ENCODE data around the gene CYP11A1.

CYP11A1 gene

DNA sequence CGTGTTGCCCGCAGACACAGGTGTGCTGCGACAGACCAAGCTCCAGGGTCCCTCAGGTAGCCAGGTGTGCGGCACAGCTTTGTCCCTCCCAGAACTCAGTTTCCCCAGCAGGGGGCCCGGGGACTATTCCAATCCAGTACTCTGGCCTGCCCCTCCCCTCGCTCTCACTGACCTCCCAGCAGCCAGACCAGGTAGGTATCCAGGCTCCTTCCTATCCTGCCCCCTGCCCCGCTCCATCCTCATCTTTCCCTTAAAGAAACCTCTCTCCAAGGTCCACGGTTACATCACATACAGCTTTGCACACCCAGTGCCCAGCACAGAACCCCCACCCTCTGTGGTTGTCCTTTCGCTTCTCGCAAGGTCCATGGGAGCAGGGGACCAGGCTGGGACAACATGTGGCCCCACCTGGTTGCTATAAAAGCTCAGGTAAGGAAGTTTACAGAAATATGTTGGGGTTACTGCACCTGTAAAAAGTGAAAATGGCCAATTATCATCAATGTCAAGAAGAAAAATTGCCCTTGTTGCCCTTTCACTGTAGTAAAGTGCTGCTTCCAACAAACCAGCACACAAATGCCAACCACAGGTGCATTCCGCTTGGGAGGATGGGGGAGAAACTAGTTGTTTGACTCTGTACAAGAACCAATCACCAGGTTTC is 7.3 kb upstream of the CYP11A1 start:
- Histone ChIP-seq H3K9ac (ENCODE audit: low read depth in 1 of 2, low read length in 2 of 2) (peak overlapping the region in 1 of 2 donors; percentile 3), H3K27ac (ENCODE audit: low read depth in 2 of 2, low read length in 2 of 2) (no peak overlapping the region), H3K4me3 (ENCODE audit: low read length in 2 of 2) (peak overlapping the region; percentile 70 to 76), H3K4me1 (ENCODE audit: control insufficient read depth in 2 of 2, insufficient read depth in 2 of 2, low read length in 2 of 2) (peaks cover 13 to 14% of the 10 kb centered on the region in 2 donors), H3K9me3 (ENCODE audit: control insufficient read depth in 2 of 2, low read length in 2 of 2) (no peaks in the 10 kb centered on the region), H3K27me3 (ENCODE audit: control insufficient read depth in 2 of 2, insufficient read depth in 2 of 2, low read length in 2 of 2) (peaks cover 0 to 4% of the 10 kb centered on the region in 2 donors), H3K36me3 (ENCODE audit: control insufficient read depth in 2 of 2, insufficient read depth in 2 of 2, low read length in 2 of 2) (no peaks in the 10 kb centered on the region)

DNA sequence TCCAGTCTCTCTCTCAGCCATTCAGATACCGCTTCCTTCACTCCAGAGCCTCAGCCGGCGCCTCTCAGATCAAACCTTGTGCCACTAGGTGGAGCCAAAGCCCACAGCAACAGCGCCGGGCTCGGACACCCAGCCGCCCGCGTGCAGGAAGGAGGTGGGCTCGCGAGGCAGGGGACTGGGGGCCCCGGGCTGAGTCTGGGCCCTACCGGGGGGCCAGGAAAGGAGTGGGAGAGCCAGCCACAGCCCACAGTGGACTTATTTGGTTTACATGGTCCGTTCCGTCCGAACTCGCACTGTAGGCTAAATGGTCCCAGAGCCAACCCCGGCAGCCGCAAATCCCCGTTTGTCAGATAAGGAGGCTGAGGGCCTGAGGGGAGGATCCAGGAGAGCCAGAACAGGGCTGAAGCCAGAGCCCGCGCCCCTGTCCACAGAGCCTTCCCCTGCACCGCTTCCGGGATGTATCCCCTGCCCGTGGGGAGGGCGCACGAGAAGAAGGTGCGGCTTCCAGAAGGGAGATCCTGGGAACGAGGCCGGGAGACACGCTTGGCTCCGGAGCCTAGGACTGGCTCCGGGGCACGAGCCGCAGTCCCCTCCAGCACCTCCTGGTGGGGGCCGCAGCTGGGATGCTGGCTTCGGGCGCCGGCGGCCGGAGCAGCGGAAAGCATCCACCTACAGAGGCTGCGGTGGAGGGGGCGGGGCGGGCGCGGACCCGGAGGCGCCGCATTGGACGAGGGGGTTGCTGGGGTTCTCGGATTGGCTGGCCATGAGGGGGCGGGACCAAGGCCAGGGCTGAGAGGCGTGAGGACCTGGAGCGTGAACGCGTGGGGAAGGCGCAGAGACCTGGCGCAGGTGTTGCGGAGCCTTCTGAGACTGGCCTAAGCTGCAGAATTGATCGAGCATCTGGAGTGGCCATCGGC is 6.5 kb upstream of the CYP11A1 start:
- no peaks in the 10 kb centered on the region for H3K36me3 ChIP-seq (ENCODE audit: control insufficient read depth in 2 of 2, insufficient read depth in 2 of 2, low read length in 2 of 2)
- peaks cover 13 to 14% of the 10 kb centered on the region in 2 donors for H3K4me1 ChIP-seq (ENCODE audit: control insufficient read depth in 2 of 2, insufficient read depth in 2 of 2, low read length in 2 of 2)
- H3K27ac ChIP-seq (ENCODE audit: low read depth in 2 of 2, low read length in 2 of 2) = peak overlapping the region in 1 of 2 donors; percentile 63
- peaks cover 0 to 4% of the 10 kb centered on the region in 2 donors for H3K27me3 ChIP-seq (ENCODE audit: control insufficient read depth in 2 of 2, insufficient read depth in 2 of 2, low read length in 2 of 2)
- peak overlapping the region in 1 of 2 donors; percentile 44 for H3K9ac ChIP-seq (ENCODE audit: low read depth in 1 of 2, low read length in 2 of 2)
- H3K4me3 ChIP-seq (ENCODE audit: low read length in 2 of 2) = peak overlapping the region; percentile 70 to 76
- no peaks in the 10 kb centered on the region for H3K9me3 ChIP-seq (ENCODE audit: control insufficient read depth in 2 of 2, low read length in 2 of 2)

DNA sequence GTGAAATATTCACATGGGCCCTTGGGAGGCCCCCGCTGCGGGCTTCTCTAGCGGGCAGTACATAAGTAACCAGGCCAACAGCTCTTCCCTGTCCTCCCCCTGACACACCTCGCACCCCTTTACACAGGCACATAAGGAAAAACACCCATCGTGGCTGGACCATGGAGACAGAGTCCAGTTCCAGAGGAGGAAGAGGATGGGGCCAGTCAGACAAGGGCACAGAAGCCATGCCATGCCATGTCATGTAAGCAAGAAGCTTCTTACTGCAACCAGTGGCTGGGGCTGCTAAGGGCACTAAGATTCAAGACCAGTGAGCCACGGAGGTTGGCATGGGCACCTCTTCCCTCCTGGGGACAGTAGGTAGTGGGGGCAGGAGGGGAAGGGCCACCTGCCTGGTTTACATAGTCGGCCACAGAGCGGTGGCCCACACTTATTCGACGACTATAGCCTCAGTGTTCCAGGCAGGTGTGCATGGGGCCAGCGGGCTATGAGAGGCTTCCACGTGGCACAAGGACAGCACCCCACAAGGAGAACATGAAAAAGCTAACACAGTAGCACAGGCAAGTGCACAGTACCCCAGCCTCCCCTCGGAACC is 5.7 kb upstream of the CYP11A1 start:
- H3K36me3 ChIP-seq (ENCODE audit: control insufficient read depth in 2 of 2, insufficient read depth in 2 of 2, low read length in 2 of 2) = no peaks in the 10 kb centered on the region
- H3K9me3 ChIP-seq (ENCODE audit: control insufficient read depth in 2 of 2, low read length in 2 of 2) = no peaks in the 10 kb centered on the region
- H3K27ac ChIP-seq (ENCODE audit: low read depth in 2 of 2, low read length in 2 of 2) = no peak overlapping the region
- H3K4me3 ChIP-seq (ENCODE audit: low read length in 2 of 2) = no peak overlapping the region
- H3K9ac ChIP-seq (ENCODE audit: low read depth in 1 of 2, low read length in 2 of 2) = no peak overlapping the region
- peaks cover 0 to 4% of the 10 kb centered on the region in 2 donors for H3K27me3 ChIP-seq (ENCODE audit: control insufficient read depth in 2 of 2, insufficient read depth in 2 of 2, low read length in 2 of 2)
- H3K4me1 ChIP-seq (ENCODE audit: control insufficient read depth in 2 of 2, insufficient read depth in 2 of 2, low read length in 2 of 2) = peaks cover 13 to 14% of the 10 kb centered on the region in 2 donors

DNA sequence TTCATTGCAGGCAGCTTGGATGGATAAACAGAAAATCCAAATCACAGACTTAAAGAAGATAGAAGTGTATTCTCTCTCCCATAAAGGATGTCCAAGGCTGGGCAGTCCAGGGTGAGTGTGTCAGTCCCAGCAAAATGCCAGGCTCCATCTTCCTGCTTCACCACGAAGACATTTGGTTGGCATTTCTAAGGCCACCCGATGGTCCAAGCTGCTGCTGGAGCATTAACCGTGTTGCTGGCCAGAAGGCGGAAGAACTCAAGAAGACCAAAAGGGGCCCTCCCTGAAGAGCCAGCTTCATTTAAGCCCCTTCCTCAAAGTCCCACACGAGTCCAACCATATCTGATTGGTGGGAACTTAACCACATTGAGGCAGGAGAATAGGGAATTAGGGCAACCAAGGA is 3.0 kb upstream of the CYP11A1 start:
- Histone ChIP-seq H3K36me3 (ENCODE audit: control insufficient read depth in 2 of 2, insufficient read depth in 2 of 2, low read length in 2 of 2) (no peaks in the 10 kb centered on the region), H3K4me1 (ENCODE audit: control insufficient read depth in 2 of 2, insufficient read depth in 2 of 2, low read length in 2 of 2) (peaks cover 14 to 18% of the 10 kb centered on the region in 2 donors), H3K27ac (ENCODE audit: low read depth in 2 of 2, low read length in 2 of 2) (no peak overlapping the region), H3K9ac (ENCODE audit: low read depth in 1 of 2, low read length in 2 of 2) (no peak overlapping the region), H3K9me3 (ENCODE audit: control insufficient read depth in 2 of 2, low read length in 2 of 2) (no peaks in the 10 kb centered on the region), H3K27me3 (ENCODE audit: control insufficient read depth in 2 of 2, insufficient read depth in 2 of 2, low read length in 2 of 2) (peaks cover 11 to 15% of the 10 kb centered on the region in 2 donors), H3K4me3 (ENCODE audit: low read length in 2 of 2) (no peak overlapping the region)

DNA sequence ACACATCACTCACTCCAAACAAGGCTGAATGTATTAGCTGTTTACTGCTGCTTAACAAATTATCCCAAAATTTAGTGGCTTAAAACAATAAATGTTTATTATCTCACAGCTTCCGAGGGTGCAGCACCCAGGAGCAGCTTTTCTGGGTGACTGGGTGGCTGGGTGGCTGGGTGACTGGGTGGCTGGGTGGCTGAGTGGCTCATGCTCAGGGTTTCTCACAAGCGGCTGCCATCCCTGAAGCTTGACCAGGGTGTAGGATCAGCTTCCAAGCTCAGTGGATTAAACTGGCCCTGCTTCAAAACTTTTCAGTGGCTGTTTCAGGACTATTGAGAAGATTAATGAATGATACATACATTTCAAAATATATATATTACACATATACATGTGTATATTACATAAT is 2.3 kb upstream of the CYP11A1 start:
- Histone ChIP-seq H3K27ac (ENCODE audit: low read depth in 2 of 2, low read length in 2 of 2) (no peak overlapping the region), H3K27me3 (ENCODE audit: control insufficient read depth in 2 of 2, insufficient read depth in 2 of 2, low read length in 2 of 2) (peaks cover 16 to 21% of the 10 kb centered on the region in 2 donors)

DNA sequence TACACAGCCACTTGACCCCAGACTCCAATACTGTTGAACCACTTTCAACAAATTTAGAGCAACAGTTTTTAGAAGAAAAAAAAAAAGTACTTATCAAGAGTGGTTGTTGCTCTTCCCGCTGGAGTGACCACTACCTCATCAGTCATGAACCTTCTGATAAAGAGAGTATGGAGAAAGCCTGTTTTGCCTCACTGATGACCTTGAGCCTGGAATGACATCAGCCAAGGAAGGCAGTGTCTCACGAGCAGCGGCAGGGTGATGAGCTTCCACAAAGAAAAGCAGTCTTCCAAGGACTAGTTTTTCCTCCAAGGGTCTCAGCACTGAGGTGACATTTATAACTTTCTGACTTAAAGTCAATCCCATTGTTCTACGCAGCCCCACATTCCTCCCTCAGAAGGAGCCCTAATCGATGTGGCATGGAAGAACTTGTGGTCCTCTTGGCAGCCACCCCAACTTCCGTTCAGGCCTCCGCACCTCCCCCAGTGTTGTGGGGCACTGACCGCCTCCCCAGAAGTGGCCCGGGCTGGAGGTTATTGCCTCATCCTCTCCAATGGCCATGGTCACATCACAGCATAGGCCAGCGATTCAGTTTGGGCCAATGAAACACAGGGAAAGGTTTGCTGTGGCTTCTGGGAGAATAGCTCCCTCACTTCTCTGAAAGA is 1.8 kb upstream of the CYP11A1 start:
- Histone ChIP-seq H3K4me1 (ENCODE audit: control insufficient read depth in 2 of 2, insufficient read depth in 2 of 2, low read length in 2 of 2) (peaks cover 5 to 11% of the 10 kb centered on the region in 2 donors), H3K27ac (ENCODE audit: low read depth in 2 of 2, low read length in 2 of 2) (no peak overlapping the region), H3K36me3 (ENCODE audit: control insufficient read depth in 2 of 2, insufficient read depth in 2 of 2, low read length in 2 of 2) (no peaks in the 10 kb centered on the region), H3K27me3 (ENCODE audit: control insufficient read depth in 2 of 2, insufficient read depth in 2 of 2, low read length in 2 of 2) (peaks cover 20 to 25% of the 10 kb centered on the region in 2 donors), H3K9ac (ENCODE audit: low read depth in 1 of 2, low read length in 2 of 2) (no peak overlapping the region), H3K9me3 (ENCODE audit: control insufficient read depth in 2 of 2, low read length in 2 of 2) (no peaks in the 10 kb centered on the region), H3K4me3 (ENCODE audit: low read length in 2 of 2) (no peak overlapping the region)

More for the DNA sequence above, 2.3 kb upstream of the CYP11A1 start:
- H3K36me3 ChIP-seq (ENCODE audit: control insufficient read depth in 2 of 2, insufficient read depth in 2 of 2, low read length in 2 of 2) = no peaks in the 10 kb centered on the region
- H3K9ac ChIP-seq (ENCODE audit: low read depth in 1 of 2, low read length in 2 of 2) = no peak overlapping the region
- no peaks in the 10 kb centered on the region for H3K9me3 ChIP-seq (ENCODE audit: control insufficient read depth in 2 of 2, low read length in 2 of 2)
- H3K4me3 ChIP-seq (ENCODE audit: low read length in 2 of 2) = no peak overlapping the region
- peaks cover 10 to 15% of the 10 kb centered on the region in 2 donors for H3K4me1 ChIP-seq (ENCODE audit: control insufficient read depth in 2 of 2, insufficient read depth in 2 of 2, low read length in 2 of 2)

DNA sequence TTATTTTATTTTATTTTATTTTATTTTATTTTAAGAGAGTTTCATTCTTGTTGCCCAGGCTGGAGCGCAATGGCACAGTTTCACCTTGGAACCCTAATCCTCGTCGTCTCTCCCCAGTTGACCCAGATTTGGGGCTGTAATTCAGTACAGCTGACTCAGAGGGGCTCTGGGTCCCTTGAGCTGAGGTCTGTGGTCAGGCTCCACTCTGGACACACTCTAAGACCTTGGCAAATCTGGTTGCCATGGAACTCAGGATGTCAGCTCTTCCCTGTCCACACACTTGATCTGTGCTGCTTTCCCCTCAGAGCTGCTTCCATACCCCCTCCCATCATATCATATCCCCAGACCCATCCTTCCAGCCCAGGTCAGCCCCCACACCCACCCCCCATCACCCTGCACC is 675 bp upstream of the CYP11A1 start:
- no peak overlapping the region for H3K4me3 ChIP-seq (ENCODE audit: low read length in 2 of 2)
- H3K27ac ChIP-seq (ENCODE audit: low read depth in 2 of 2, low read length in 2 of 2) = no peak overlapping the region
- no peak overlapping the region for H3K9ac ChIP-seq (ENCODE audit: low read depth in 1 of 2, low read length in 2 of 2)
- H3K9me3 ChIP-seq (ENCODE audit: control insufficient read depth in 2 of 2, low read length in 2 of 2) = no peaks in the 10 kb centered on the region
- H3K27me3 ChIP-seq (ENCODE audit: control insufficient read depth in 2 of 2, insufficient read depth in 2 of 2, low read length in 2 of 2) = peaks cover 21 to 25% of the 10 kb centered on the region in 2 donors
- H3K4me1 ChIP-seq (ENCODE audit: control insufficient read depth in 2 of 2, insufficient read depth in 2 of 2, low read length in 2 of 2) = peaks cover 0 to 6% of the 10 kb centered on the region in 2 donors
- no peaks in the 10 kb centered on the region for H3K36me3 ChIP-seq (ENCODE audit: control insufficient read depth in 2 of 2, insufficient read depth in 2 of 2, low read length in 2 of 2)

DNA sequence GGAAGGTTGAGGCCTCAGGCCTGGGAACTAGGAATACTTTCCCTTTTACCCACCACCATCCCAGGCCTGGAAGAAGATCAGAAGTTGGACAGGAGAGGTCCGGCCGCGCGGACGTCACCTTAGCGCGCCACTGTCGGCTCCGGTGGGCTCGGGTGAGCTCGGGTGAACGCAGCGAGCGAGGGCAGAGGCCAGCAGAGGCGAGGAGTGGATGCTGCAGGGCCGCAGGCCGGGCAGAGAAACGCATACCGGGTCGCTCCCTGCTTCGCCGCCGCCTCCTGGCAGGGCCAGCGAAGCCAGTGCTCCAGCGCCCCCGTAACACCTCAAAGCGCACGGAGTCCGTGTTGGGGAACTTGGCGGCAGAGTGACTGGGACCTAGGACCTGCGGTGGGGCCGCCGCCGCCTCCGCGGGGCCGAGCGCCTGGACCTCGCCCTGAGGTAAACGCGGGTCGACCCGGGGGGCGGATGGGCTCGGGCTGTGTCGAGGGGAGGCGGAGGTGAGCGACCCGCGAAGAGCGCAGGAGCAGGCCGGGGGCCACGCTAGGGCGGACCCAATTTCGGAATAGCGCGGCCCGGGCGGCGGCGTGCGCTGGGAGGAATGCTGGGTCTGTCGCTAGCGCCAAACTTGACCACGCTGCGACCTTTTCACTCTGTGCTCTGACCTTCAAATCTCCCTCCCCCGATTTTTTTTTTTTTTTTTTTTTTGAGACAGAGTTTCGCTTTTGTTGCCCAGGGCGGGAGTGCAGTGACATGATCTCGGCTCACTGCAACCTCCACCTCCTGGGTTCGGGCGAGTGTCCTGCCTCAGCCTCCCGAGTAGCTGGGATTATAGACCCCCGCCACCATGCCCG is 1.6 kb downstream of the CYP11A1 start:
- H3K27me3 ChIP-seq (ENCODE audit: control insufficient read depth in 2 of 2, insufficient read depth in 2 of 2, low read length in 2 of 2) = peaks cover 21 to 23% of the 10 kb centered on the region in 2 donors
- H3K9me3 ChIP-seq (ENCODE audit: control insufficient read depth in 2 of 2, low read length in 2 of 2) = no peaks in the 10 kb centered on the region
- H3K9ac ChIP-seq (ENCODE audit: low read depth in 1 of 2, low read length in 2 of 2) = peak overlapping the region in 1 of 2 donors; percentile 54
- peak overlapping the region in 1 of 2 donors; percentile 29 for H3K27ac ChIP-seq (ENCODE audit: low read depth in 2 of 2, low read length in 2 of 2)
- peak overlapping the region; percentile 24 to 56 for H3K4me3 ChIP-seq (ENCODE audit: low read length in 2 of 2)
- H3K36me3 ChIP-seq (ENCODE audit: control insufficient read depth in 2 of 2, insufficient read depth in 2 of 2, low read length in 2 of 2) = no peaks in the 10 kb centered on the region
- peaks cover 0 to 6% of the 10 kb centered on the region in 2 donors for H3K4me1 ChIP-seq (ENCODE audit: control insufficient read depth in 2 of 2, insufficient read depth in 2 of 2, low read length in 2 of 2)

DNA sequence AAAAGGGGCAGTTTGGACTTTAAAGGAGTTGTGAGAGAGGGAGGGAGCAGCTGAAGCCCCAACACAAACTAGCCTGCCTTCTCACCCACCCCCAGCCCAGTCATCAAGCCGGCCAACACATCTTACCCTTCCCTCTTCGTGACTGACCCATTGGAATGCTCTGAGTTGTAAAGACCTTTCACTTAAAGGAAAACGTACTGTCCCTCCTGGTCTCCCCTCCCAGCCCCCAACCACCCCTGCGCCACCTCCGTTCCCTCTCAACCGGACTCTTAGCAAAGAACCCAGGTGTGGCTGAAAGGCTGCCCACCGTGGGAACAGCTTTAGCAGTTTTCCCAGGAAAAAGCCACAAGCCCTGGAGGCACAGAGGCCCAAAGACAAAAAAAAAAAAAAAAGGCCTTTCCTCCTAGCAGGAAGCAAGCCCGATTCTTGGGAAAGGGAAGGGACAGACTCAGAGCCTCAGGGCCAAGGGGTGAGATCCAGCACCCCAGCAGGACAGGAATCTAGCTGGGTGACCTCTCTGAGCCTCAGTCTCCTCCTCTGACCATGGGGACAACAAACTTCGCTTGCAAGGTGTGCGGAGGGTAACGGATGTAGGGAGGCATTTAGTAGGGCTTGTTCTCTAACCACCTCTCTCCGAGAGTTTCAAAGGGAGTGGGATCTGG is 2.4 kb downstream of the CYP11A1 start:
- Histone ChIP-seq H3K27ac (ENCODE audit: low read depth in 2 of 2, low read length in 2 of 2) (no peak overlapping the region), H3K9ac (ENCODE audit: low read depth in 1 of 2, low read length in 2 of 2) (no peak overlapping the region), H3K36me3 (ENCODE audit: control insufficient read depth in 2 of 2, insufficient read depth in 2 of 2, low read length in 2 of 2) (no peaks in the 10 kb centered on the region), H3K4me3 (ENCODE audit: low read length in 2 of 2) (peak overlapping the region in 1 of 2 donors; percentile 24), H3K9me3 (ENCODE audit: control insufficient read depth in 2 of 2, low read length in 2 of 2) (no peaks in the 10 kb centered on the region), H3K27me3 (ENCODE audit: control insufficient read depth in 2 of 2, insufficient read depth in 2 of 2, low read length in 2 of 2) (peaks cover 21% of the 10 kb centered on the region in 2 donors), H3K4me1 (ENCODE audit: control insufficient read depth in 2 of 2, insufficient read depth in 2 of 2, low read length in 2 of 2) (peaks cover 0 to 6% of the 10 kb centered on the region in 2 donors)
